HG03066 (cell line): ENCODE results near the gene TMTC2.

Source experiments
- ATAC-seq: cut with Tn5 transposase; IDR thresholded peaks from one replicate; pipeline ENCODE4 v1.9.1; 2021; ENCODE audit warnings: low read depth; ENCODE audit not compliant: unreplicated experiment

Gene TMTC2

GRCh38 chr12:82675246-82675645 lies 11.5 kb upstream of the TMTC2 start:
- ATAC-seq, result no peak

- no peak for ATAC-seq
Measured at GRCh38 chr12:82682326-82682725, 4.4 kb upstream of the TMTC2 start.

GRCh38 chr12:82682851-82683261 lies 3.9 kb upstream of the TMTC2 start:
- no peak for ATAC-seq

GRCh38 chr12:82685790-82686167 lies 927 bp upstream of the TMTC2 start:
- peak; percentile 52 for ATAC-seq

- peak; percentile 41 for ATAC-seq
Measured at GRCh38 chr12:82687021-82688011, 610 bp downstream of the TMTC2 start.

GRCh38 chr12:82688035-82688501 lies 1.4 kb downstream of the TMTC2 start:
- ATAC-seq, result no peak

- no peak for ATAC-seq
Measured at GRCh38 chr12:82688596-82688995, 1.9 kb downstream of the TMTC2 start.

GRCh38 chr12:82690006-82690405 lies 3.3 kb downstream of the TMTC2 start:
- no peak for ATAC-seq

GRCh38 chr12:82691513-82691912 lies 4.8 kb downstream of the TMTC2 start:
- ATAC-seq, result no peak

- ATAC-seq, result no peak
Measured at GRCh38 chr12:82694276-82694675, 7.6 kb downstream of the TMTC2 start.

GRCh38 chr12:82694970-82695369 lies 8.3 kb downstream of the TMTC2 start:
- no peak for ATAC-seq

GRCh38 chr12:82695531-82695930 lies 8.8 kb downstream of the TMTC2 start:
- no peak for ATAC-seq

- no peak for ATAC-seq
Measured at GRCh38 chr12:82696543-82696942, 9.8 kb downstream of the TMTC2 start.

GRCh38 chr12:82698708-82699564 lies 12.2 kb downstream of the TMTC2 start:
- ATAC-seq, result no peak

- ATAC-seq, result no peak
Measured at GRCh38 chr12:82705774-82706173, 19.1 kb downstream of the TMTC2 start.

- ATAC-seq, result no peak
Measured at GRCh38 chr12:82708061-82708879, 21.6 kb downstream of the TMTC2 start.

GRCh38 chr12:82709794-82710355 lies 23.2 kb downstream of the TMTC2 start:
- ATAC-seq, result no peak

- ATAC-seq, result no peak
Measured at GRCh38 chr12:82710741-82711140, 24.0 kb downstream of the TMTC2 start.

- no peak for ATAC-seq
Measured at GRCh38 chr12:82714427-82714826, 27.7 kb downstream of the TMTC2 start.

- no peak for ATAC-seq
Measured at GRCh38 chr12:82721726-82722125, 35.0 kb downstream of the TMTC2 start.
